SK-N-MC (cell line): Measurements from ENCODE around the gene PSMD5.

Experiments
- EZH2 ChIP-seq: fragments of 200-600 bp; sonication (generic); IDR thresholded peaks from one replicate; pipeline ENCODE4 v1.6.1; 2017; ENCODE audit warnings: antibody characterized with exemption
- FOXP2 ChIP-seq: optimal IDR thresholded peaks from 2 replicates; pipeline ENCODE3; 2011; ENCODE audit warnings: mild to moderate bottlenecking, moderate library complexity; ENCODE audit not compliant: insufficient read depth; ENCODE audit errors: extremely low read length, control extremely low read depth
- POLR2AphosphoS5 ChIP-seq: IDR thresholded peaks from 2 replicates; pipeline ENCODE4 v1.6.1; 2012; ENCODE audit warnings: mild to moderate bottlenecking, low read depth, low read length, borderline replicate concordance

DNA sequence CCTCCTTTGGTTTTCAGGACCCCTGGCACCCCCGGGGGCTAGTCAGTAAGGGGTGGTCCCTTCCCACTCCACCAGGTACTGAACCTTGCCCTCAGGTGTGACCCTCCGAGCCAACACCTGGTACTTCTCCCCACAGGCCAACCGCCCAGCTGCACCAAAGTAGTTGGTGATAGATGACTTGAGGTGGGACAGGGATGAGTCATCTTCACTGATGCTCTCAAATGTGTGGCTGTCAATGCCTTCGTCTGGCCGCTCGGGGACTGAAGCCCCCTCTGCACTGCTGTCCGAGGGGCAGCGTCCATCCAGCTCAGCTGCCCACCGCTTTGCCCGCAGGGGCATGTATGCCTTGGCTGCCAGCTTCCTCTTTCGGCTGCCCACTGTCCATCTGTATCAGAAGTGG lies 15.2 kb upstream of the PSMD5 start:
- TF ChIP-seq EZH2: no peak
- no peak for TF ChIP-seq POLR2AphosphoS5
- TF ChIP-seq FOXP2: no peak
